ENCODE results near the gene NBEAL2.

DNA sequence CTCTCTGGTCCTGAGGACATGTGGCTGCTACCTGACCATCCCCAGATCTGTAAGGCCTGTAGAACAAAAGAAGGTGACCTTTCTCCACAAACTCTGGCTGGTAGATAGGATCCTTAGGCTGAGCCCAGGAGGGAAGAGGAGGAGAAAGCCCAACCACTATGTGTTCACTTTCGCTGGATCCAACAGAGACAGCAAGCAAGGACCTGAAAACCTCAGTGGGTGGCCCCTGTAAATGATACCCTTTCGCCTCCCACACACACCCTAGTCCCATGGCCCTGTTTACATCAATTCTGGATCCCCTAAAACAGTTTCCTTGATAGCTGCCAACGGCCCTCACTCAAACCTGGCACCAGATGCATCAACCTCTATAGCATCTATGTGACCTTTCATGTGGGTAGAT is 25.3 kb upstream of the NBEAL2 start:
- TF ChIP-seq, protein P1, sequence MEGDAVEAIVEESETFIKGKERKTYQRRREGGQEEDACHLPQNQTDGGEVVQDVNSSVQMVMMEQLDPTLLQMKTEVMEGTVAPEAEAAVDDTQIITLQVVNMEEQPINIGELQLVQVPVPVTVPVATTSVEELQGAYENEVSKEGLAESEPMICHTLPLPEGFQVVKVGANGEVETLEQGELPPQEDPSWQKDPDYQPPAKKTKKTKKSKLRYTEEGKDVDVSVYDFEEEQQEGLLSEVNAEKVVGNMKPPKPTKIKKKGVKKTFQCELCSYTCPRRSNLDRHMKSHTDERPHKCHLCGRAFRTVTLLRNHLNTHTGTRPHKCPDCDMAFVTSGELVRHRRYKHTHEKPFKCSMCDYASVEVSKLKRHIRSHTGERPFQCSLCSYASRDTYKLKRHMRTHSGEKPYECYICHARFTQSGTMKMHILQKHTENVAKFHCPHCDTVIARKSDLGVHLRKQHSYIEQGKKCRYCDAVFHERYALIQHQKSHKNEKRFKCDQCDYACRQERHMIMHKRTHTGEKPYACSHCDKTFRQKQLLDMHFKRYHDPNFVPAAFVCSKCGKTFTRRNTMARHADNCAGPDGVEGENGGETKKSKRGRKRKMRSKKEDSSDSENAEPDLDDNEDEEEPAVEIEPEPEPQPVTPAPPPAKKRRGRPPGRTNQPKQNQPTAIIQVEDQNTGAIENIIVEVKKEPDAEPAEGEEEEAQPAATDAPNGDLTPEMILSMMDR (IDR thresholded peaks at IDR 0.05) = no peak
- TF ChIP-seq POLR2AphosphoS5 (IDR thresholded peaks at IDR 0.05) = no peak
